Measurements from ENCODE around the gene SPZ1. TPM values are rescaled to one million over a fixed set of nuclear protein-coding genes. Genes with fewer than 3 reads are reported as not detected.

SPZ1 gene
- total RNA-seq, 1 experiment from 2014 or later, result not detected

DNA sequence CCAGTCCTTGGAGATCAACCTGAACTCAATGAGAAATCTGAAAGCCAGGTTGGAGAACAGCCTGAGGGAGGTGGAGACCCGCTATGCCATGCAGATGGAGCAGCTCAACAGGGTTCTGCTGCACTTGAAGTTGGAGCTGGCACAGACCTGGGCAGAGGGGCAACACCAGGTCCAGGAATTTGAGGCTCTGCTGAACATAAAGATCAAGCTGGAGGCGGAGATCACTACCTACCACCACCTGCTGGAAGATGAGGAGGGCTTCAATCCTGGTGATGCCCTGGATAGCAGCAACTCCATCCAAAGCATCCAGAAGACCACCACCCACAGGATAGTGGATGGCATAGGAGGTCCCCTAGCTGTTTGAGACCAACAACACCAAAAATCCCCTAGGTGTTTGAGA, 30.5 kb upstream of the SPZ1 start:
- no peak for DNase-seq
- H3K36me3 ChIP-seq (ENCODE audit: control insufficient read depth, insufficient read depth, low read length), result no peaks in the 10 kb centered on the region
- no peaks in the 10 kb centered on the region for H3K4me1 ChIP-seq
- ChIA-PET CTCF (no interaction called here), POLR2A (no interaction called here)
- no TSS peak for BruUV-seq (replicated peaks)
- intact Hi-C loops (cut with micrococcal nuclease; ENCODE audit: unreplicated experiment), result no loop called here
- H3K4me3 Mint-ChIP-seq (ENCODE audit: unreplicated experiment), result no peak overlapping the region
- no peaks in the 10 kb centered on the region for H3K27me3 ChIP-seq (replicated peaks; ENCODE audit: control insufficient read depth, insufficient read depth, low read length)
- TF ChIP-seq, protein P1, sequence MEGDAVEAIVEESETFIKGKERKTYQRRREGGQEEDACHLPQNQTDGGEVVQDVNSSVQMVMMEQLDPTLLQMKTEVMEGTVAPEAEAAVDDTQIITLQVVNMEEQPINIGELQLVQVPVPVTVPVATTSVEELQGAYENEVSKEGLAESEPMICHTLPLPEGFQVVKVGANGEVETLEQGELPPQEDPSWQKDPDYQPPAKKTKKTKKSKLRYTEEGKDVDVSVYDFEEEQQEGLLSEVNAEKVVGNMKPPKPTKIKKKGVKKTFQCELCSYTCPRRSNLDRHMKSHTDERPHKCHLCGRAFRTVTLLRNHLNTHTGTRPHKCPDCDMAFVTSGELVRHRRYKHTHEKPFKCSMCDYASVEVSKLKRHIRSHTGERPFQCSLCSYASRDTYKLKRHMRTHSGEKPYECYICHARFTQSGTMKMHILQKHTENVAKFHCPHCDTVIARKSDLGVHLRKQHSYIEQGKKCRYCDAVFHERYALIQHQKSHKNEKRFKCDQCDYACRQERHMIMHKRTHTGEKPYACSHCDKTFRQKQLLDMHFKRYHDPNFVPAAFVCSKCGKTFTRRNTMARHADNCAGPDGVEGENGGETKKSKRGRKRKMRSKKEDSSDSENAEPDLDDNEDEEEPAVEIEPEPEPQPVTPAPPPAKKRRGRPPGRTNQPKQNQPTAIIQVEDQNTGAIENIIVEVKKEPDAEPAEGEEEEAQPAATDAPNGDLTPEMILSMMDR (IDR thresholded peaks at IDR 0.05; ENCODE audit: insufficient read depth in 1 of 2, low read depth in 1 of 2, low read length in 1 of 2, severe bottlenecking in 1 of 2, unreplicated experiment in 1 of 2), result no peak
- H3K27me3 Mint-ChIP-seq (ENCODE audit: insufficient read depth, unreplicated experiment), result no peaks in the 10 kb centered on the region
- H3K36me3 Mint-ChIP-seq (ENCODE audit: insufficient read depth, unreplicated experiment), result no peaks in the 10 kb centered on the region
- no peaks in the 10 kb centered on the region for H3K9me3 Mint-ChIP-seq (ENCODE audit: unreplicated experiment)
- no peaks in the 10 kb centered on the region for H3K9me3 ChIP-seq
- no peak overlapping the region for H3K27ac Mint-ChIP-seq (ENCODE audit: unreplicated experiment)
- H3K4me1 Mint-ChIP-seq (ENCODE audit: low read depth, unreplicated experiment), result no peaks in the 10 kb centered on the region
- H3K4me3 ChIP-seq (ENCODE audit: low read depth, low read length), result no peak overlapping the region

DNA sequence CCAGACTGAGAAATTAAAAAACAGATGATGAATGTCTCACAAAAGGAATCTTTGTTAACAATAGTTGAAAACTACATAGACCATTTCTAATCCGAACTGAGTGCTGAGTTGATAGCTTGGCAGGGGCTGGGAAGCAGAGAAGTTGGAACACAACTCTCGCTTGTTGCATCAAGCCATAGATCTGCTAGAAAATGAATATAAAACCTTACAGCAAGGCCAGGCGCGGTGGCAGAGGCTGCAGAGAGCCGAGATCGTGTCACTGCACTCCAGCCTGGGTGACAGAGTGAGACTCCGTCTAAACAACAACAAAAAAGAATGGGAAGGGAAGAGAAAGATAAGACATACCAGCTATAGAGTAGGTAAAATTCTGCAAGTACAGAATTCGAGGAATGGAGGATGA, 28.0 kb upstream of the SPZ1 start:
- Mint-ChIP-seq H3K36me3 (ENCODE audit: insufficient read depth, unreplicated experiment) (no peaks in the 10 kb centered on the region), H3K27me3 (ENCODE audit: insufficient read depth, unreplicated experiment) (no peaks in the 10 kb centered on the region), H3K27ac (ENCODE audit: unreplicated experiment) (no peak overlapping the region), H3K4me3 (ENCODE audit: unreplicated experiment) (no peak overlapping the region), H3K4me1 (ENCODE audit: low read depth, unreplicated experiment) (no peaks in the 10 kb centered on the region), H3K9me3 (ENCODE audit: unreplicated experiment) (no peaks in the 10 kb centered on the region)
- ChIA-PET CTCF (no interaction called here), POLR2A (no interaction called here)
- Histone ChIP-seq H3K9me3 (no peaks in the 10 kb centered on the region), H3K4me1 (no peaks in the 10 kb centered on the region), H3K4me3 (ENCODE audit: low read depth, low read length) (no peak overlapping the region), H3K27me3 (replicated peaks; ENCODE audit: control insufficient read depth, insufficient read depth, low read length) (no peaks in the 10 kb centered on the region), H3K36me3 (ENCODE audit: control insufficient read depth, insufficient read depth, low read length) (no peaks in the 10 kb centered on the region)
- TF ChIP-seq, protein P1 (IDR thresholded peaks at IDR 0.05; ENCODE audit: insufficient read depth in 1 of 2, low read depth in 1 of 2, low read length in 1 of 2, severe bottlenecking in 1 of 2, unreplicated experiment in 1 of 2), result no peak
- BruUV-seq (replicated peaks), result no TSS peak
- intact Hi-C loops (cut with micrococcal nuclease; ENCODE audit: unreplicated experiment), result no loop called here
- DNase-seq, result no peak

DNA sequence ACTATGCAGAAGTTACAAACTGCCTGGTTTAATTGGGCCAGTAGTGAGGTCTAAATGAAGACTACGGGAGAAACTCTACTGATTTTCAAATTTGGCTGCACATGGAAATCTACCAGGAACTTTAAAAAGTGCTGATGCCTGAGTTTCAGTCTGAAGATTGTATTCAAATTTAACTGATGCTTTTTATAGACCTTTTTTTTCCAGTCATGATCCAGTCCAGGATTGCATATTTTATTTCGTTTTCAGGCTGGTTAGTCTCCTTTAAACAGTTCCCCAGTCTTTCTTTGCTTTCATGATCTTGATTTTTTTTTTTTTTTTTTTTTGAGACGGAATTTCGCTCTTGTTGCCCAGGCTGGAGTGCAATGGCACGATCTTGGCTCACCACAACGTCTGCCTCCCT, 23.7 kb upstream of the SPZ1 start:
- DNase-seq, result no peak
- no TSS peak for BruUV-seq (replicated peaks)
- POLR2A ChIA-PET, result no interaction called here

More for the DNA sequence above, 23.7 kb upstream of the SPZ1 start:
- CTCF ChIA-PET, result no interaction called here
- Mint-ChIP-seq H3K27ac (ENCODE audit: unreplicated experiment) (no peak overlapping the region), H3K4me1 (ENCODE audit: low read depth, unreplicated experiment) (no peaks in the 10 kb centered on the region), H3K4me3 (ENCODE audit: unreplicated experiment) (no peak overlapping the region), H3K27me3 (ENCODE audit: insufficient read depth, unreplicated experiment) (no peaks in the 10 kb centered on the region), H3K9me3 (ENCODE audit: unreplicated experiment) (no peaks in the 10 kb centered on the region), H3K36me3 (ENCODE audit: insufficient read depth, unreplicated experiment) (no peaks in the 10 kb centered on the region)
- intact Hi-C loops (cut with micrococcal nuclease; ENCODE audit: unreplicated experiment), result no loop called here
- Histone ChIP-seq H3K4me3 (ENCODE audit: low read depth, low read length) (no peak overlapping the region), H3K27me3 (replicated peaks; ENCODE audit: control insufficient read depth, insufficient read depth, low read length) (no peaks in the 10 kb centered on the region), H3K36me3 (ENCODE audit: control insufficient read depth, insufficient read depth, low read length) (no peaks in the 10 kb centered on the region), H3K9me3 (no peaks in the 10 kb centered on the region), H3K4me1 (no peaks in the 10 kb centered on the region)
- TF ChIP-seq, protein P1 (IDR thresholded peaks at IDR 0.05; ENCODE audit: insufficient read depth in 1 of 2, low read depth in 1 of 2, low read length in 1 of 2, severe bottlenecking in 1 of 2, unreplicated experiment in 1 of 2), result no peak

All from Caco-2 (cell line).